ENCODE measurements around the gene RPLP2.

RPLP2 gene

DNA sequence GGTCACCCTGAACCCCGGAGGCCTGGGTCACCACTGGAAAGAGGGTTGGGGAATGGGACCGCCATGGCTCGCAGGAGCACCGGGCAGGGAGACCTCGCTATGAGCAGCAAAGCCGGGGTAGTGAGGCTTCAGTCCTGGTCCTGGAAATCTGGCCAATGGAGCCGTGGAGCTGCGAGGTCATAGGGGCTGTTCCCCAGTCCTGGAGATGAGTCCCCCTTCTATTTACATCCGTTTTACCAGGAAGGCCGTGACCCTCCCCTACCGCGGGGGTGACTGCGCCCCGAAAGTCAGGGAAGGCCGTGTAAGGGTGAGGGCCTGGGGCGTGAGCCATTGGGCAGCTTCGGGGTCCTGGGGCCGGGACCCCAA is 5.2 kb upstream of the RPLP2 start:
- DNase-seq, result no peak

DNA sequence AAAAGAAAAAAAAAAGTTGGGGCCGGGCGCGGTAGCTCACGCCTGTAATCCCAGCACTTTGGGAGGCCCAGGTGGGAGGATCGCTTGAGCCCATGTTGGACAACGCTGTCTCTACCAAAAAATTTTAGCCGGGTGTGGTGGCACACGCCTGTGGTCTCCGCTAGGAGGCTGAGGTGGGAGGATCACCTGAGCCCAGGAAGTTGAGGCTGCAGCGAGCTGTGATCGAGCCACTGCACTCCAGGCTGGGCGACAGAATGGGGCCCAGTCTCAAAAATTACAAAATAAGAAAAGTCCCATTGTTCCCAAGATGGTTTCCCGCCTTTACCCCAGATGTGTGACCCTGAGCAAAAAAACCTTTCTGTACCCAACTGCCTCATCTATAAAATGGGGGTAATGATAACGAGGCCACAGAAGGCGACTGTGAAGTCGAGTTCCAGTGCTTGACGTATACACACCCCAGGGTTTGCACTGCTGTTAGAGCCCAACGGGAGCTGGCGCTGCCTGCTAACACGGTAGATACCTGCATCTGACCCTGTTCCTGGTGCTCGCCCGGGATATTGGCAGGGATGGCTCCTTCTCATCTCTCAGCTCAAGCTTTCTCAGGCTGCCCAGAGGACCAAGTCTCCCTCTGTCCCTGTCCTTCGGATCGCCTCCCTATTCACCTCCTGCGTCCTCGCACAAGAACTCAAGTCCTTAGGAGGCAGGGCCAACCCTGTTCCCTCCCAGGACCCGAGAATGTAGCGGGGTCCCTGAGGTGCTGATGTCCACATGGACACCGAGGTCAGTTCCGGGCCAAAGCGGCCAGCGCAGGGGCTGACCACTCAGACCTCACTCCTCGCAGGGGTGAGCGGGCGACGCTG is 1.1 kb upstream of the RPLP2 start:
- DNase-seq, result no peak

DNA sequence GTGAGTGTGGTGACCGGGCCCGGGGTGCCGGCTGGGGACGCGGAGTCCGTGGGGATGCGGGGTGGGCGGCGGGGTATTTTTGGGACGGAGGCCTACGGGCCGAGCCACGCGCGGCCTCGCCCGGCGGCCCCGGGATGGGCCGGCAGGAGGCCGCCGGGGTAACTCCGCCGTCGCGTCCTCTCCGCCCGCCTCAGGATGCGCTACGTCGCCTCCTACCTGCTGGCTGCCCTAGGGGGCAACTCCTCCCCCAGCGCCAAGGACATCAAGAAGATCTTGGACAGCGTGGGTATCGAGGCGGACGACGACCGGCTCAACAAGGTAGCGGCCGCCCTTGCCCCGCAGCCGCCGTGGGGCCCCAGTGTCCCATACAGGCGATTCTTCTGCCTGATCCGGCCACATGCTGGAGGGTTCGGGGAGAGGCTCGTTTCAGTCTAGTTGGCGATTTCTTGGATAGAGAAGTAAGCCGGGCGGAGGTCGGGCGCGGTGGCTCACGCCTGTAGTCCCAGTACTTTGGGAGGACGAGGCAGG is 337 bp downstream of the RPLP2 start:
- DNase-seq, result no peak

DNA sequence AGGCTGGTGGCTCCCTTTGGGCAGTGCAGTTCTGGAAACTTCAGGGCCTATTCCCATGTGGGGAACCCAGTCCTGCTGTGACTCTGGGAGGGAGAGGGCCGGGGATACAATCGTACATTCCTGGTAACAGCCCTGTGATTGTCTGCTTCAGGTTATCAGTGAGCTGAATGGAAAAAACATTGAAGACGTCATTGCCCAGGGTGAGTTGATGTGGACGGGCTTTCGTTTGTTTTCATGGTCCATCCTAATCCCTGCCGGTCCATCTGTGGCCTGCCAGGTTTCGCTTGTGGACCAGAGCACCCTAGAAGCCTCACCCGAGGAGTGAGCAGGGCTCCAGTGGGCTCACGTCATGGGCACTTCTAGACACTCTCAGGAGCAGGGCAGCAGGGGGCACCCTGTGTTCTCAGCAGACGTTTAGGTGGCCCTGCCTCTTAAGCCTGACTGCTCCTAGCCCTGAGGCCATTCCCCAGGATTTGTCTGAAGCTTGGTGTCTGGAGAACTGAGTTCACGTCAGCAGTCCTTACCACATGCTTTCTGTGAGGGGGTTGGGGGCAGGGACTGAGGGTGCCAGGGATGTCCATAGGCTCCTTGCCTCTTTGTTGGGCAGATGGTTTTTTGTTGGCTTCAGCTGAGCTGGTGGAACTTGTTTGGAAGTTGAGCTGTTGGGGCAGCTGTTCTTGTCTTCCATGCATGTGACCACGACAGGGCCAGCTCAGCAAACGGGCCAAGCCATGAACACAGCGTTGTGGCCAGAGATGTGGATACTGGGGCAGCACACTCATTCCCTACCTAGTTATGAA is 1.9 kb downstream of the RPLP2 start:
- no peak for DNase-seq

DNA sequence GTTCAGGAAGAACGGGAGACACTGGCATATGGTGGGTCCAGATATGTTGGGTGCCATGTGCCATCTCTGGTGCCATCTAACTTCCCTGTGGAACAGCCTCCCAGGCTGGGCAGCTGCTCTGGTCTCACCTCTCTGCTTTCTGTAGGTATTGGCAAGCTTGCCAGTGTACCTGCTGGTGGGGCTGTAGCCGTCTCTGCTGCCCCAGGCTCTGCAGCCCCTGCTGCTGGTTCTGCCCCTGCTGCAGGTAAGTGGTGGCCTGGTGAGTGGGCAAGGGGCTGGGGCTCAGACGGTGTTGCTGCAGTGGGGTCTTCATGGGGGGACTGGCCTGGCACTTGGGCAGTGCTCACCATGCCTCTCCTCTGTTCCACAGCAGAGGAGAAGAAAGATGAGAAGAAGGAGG is 2.6 kb downstream of the RPLP2 start:
- no peak for DNase-seq

DNA sequence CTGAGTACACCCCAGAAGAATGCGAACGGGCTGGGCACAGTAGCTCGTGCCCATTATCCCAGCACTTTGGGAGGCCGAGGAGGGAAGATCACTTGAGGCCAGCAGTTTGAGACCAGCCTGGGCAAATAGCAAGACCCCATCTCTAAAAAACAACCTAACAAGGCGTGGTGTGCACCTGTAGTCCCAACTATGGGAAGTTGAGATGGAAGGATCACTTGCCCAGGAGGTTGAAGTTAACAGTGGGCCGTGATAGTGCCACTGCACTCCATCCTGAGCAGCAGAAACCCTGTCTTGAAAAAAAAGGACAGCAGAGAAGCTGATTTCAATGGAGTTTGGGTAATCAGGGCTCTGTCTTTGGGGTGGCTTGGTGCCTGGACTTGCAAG is 3.3 kb downstream of the RPLP2 start:
- no peak for DNase-seq

DNA sequence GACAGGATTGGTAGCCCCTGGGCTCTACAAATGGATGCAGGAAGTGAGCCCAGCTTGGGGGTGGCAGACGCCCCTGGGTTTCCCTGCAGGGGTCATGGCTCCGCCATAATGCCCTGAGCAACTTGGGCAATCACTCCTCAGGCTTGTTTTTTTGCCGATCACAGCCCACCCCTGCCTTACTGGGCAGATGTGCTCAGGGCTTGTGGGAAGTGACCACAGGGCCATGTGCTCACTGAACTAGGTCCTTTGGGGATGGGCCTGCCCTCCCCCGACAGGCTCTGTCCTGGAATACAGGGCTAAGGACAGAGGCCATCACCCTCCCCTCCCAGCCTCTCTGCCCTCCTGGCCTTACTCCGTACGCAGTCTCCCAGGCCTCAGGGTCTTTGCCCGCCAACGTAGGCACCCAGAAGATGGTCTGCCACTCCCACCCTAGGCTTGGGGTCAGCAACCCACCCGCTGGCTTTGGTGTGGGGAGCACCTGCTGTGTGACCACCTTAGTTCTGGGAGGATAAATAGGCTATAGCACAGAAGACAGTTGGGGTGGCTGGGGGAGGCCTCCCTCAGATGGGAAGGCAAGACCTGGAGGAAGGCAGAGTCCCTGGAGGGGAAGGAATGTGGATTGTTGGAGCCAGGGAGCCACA is 3.8 kb downstream of the RPLP2 start:
- no peak for DNase-seq

DNA sequence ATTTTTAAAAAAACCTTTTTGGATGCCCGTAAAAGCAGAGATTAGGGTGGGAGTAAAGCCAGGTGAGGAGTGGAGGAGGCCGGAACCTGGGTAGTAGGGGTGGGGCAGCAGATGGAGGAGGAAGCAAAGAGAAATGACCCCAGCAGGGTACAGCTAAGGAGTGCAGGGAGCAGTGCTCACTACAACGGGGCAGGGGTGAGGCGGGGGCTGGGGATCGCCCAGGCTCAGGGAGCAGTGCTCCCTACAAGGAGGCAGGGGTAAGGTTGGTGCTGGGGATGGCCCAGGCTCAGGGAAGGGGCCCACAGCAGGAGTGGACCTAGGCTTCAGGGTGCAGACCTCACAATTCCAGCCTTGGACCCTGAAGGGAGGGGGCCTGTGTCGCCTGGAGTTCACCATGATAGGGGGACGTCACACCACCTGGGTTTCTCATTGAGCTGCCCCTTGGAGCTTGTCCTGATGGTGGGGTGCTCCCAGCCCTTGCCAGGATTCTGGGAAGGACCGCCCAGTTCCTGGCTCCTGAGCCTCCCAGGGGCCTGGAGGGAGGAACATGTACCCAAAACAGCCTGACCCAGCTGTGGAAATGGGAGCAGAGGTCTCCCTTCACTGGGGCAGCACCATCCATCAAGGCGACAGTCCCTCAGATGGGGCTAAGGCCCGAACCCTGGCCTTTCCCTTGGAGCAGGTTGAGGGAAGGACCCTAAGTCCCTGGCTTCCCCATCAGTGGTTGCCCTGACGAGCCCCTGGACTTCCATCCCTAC is 6.1 kb downstream of the RPLP2 start:
- DNase-seq, result no peak

DNA sequence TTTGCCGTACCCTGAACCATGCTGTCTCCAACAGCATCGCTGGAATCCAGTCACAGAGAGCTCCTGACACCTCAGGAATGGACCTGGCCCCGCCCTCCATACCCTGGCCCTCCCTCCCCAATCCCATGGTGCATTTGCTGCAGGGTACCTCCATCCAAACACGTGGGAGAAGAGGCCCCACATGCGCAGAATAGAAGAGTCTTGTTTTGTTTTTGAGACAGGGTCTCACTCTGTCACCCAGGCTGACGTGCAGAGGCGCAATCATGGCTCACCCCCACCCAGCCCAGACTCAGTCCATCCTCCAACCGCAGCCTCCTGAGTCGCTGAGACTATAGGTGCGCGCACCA is 6.6 kb downstream of the RPLP2 start:
- DNase-seq, result no peak

DNA sequence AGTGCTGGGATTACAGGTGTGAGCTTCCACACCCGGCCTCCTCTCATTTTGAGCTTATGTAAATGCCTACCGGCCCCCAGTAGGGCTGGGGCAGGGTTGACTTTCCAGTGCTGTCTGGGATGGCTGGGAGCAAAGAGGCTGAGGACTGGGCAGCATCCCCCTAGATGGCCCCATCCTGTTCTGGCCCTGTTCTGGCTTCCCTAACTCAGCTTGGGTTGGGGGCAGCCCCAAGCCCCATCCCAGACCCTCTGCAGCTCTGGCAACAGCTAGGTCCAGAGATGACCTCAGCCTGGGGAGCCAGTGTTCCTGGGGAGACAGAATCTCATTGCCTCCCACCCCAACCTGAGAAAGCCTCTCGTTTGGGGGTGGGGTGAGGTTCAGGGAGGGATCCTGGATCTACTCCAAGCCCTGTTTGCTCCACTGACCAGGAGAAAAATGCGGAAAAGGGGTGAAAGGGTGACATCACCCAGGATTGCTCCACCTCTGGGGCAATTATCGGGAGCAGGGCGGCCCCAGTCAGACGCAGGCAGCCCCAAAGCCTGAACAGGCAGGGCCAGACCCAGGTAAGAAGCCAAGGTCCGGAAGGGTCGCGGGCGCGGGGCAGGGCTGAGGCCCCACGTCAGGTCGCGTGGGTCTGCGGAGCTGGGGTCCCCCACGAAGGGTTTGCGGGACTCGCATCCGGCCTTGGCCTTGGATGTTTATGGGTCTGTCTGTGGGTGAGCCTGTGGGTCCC is 8.8 kb downstream of the RPLP2 start, which contains the start of gene PNPLA2:
Gene PNPLA2, plus strand, starts transcription at position 519 of the 733 bp plus-strand sequence. CDS start 805 bp downstream, outside the sequence.
- DNase-seq, result peak; percentile 52

DNA sequence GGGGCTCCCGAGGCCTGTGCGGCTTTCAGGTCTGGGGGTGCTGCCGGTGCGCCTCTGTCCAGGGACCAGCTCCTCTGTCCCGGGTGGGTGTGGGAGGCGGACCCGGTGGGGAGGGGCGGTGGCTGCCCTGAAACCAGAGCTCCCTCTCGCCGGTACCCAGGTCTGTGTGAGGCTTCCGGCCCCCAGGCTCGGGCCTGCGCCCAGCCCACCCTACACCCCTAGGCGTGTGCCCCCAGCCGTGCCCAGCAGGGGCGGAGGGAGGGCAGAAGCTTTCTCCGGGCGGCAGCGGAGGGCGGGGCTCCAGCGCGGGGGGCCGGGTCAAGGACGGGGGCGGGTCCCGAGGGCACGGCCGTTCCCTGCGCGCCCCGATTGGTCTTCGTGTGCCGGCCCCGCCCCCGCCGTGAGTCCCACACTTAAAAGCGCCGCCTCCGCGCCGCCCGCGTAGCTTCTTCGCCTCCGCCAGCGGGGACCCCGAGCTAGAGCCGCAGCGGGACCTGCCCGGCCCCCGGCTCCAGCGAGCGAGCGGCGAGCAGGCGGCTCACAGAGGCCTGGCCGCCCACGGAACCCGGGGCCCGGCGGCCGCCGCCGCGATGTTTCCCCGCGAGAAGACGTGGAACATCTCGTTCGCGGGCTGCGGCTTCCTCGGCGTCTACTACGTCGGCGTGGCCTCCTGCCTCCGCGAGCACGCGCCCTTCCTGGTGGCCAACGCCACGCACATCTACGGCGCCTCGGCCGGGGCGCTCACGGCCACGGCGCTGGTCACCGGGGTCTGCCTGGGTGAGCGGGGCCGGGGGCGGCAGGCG is 9.6 kb downstream of the RPLP2 start:
- DNase-seq, result peak; percentile 88

DNA sequence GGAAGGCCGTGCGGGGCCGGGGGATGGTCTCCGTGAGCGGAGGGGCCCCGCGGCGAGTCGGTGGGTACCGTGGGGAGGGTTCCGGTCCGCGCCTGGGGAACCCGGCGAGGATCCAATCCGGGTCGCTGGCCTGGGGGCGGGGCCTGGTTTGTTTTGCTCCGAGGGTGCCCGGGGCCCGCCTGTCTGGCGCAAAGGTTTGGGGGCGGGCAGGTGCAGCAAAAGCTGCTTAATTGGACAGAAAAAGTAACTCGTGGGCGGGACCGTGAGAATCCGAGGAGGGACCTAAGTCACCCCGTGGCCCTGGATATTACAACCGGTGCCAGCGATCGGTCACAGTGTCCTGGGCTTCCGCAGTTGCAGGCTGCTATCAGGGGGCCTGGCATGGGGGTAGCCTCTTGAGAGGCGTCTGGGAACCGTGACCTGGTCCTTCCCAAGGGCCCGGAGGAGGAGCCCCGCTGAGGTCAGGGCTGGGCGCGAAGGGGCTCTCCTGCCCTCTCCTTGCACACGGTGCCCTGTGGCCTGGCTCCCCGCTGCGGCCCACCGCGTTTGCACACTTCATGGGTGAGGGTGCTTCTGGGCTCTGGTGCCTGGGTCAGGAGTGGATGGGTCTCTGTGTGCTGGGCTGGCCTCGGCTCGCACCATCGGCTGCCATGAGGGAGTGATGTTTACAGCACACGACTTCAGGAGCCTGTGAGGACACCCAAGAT is 10.3 kb downstream of the RPLP2 start:
- DNase-seq, result peak; percentile 39

DNA sequence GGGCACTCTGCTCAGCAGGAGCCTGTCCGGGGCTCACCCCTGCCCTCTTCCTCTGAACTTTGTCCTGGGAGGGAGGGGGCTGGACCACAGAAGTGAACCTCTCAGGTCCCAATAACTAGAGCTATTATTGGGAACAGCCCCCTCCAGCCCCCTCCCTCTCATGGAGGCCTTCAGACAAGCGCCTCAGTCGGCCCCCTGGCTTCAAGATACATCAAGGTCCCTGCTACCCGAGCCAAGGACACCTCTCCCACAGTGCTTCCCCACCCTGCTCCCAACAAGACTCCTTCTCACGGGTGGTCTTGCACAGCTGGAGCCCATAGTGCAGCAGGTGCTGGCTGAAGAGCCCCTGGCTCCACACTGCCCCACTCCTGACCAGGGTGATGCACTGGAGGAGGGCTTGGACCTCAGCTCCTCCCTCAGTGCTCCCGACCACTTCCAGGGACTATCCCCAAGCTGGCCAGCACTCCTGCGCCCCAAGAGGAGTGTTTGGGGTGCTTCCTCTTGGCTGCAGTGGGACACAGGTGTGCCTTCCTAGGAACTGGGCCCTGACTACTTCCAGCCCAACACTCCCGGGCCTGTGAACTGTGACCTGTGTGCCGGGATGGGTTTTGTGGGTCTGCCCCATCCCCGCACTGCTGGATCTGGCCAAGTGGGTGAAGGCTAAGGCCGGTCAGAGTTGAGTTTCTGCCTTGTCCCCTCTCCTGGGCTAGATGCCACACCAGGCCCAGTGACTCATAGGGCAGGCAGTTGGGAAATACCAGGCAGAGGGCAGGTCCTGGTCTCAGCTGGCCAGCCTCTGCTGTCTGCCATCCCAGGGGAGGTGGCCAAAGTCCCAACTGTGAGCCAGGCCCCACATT is 11.1 kb downstream of the RPLP2 start:
- no peak for DNase-seq

DNA sequence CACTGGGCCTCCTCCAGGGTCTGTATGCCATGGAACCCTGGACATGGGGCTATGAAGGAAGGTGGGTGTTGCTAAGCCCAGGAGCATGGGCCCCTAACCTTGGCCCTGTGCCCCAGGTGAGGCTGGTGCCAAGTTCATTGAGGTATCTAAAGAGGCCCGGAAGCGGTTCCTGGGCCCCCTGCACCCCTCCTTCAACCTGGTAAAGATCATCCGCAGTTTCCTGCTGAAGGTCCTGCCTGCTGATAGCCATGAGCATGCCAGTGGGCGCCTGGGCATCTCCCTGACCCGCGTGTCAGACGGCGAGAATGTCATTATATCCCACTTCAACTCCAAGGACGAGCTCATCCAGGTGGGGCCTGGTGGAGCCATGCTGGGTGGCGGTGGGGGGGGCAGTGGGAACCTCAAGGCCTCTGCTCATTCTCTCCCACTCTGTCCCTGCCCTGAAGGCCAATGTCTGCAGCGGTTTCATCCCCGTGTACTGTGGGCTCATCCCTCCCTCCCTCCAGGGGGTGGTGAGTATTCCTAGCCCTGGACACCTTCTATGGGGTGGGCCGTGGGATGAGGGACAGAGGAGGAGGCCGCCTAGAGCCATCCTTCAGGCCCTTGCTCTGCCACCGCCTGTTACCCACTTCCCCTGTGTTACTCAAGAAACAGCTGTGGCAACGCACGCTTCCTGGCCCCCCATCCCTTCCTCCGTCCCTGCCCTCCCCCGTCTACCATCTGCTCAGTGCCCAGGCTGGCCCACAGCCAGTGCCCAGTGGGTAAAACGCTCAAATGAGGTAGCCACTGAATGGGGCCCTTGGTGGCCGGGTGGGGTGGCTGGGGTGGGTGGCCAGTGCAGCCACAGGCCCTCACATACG is 12.0 kb downstream of the RPLP2 start:
- no peak for DNase-seq

DNA sequence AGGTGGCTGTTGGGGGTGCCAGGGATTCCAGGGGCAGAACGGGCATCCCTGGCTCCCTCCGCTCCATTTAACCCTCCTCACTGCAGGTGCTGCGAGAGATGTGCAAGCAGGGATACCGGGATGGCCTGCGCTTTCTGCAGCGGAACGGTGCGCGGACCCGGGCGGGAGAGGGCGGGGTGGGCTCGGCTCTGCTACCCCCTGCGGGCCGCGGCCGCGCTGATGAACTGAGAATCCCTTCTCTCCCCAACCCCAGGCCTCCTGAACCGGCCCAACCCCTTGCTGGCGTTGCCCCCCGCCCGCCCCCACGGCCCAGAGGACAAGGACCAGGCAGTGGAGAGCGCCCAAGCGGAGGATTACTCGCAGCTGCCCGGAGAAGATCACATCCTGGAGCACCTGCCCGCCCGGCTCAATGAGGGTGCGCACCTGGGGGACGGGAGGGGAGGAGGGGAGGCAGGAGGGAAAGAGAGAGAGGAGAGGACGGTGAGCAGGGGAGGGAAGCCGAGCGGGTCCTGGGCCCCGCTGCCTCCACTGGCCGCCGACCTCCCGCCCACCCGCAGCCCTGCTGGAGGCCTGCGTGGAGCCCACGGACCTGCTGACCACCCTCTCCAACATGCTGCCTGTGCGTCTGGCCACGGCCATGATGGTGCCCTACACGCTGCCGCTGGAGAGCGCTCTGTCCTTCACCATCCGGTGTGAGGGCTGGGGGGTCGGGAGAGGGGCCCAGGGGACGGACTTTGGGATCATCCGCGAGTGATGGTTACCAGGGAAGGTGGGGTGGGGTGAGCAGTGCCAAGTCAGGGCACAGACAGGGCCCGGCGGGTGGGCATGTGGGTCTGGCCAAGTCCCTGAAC is 13.9 kb downstream of the RPLP2 start:
- no peak for DNase-seq

DNA sequence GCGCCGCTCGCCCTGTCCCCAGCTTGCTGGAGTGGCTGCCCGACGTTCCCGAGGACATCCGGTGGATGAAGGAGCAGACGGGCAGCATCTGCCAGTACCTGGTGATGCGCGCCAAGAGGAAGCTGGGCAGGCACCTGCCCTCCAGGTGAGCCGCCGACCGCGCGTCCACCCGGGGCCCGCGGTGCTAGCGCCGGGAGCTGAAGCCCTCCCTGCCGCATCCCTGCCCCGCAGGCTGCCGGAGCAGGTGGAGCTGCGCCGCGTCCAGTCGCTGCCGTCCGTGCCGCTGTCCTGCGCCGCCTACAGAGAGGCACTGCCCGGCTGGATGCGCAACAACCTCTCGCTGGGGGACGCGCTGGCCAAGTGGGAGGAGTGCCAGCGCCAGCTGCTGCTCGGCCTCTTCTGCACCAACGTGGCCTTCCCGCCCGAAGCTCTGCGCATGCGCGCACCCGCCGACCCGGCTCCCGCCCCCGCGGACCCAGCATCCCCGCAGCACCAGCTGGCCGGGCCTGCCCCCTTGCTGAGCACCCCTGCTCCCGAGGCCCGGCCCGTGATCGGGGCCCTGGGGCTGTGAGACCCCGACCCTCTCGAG is 14.6 kb downstream of the RPLP2 start:
- DNase-seq, result no peak

DNA sequence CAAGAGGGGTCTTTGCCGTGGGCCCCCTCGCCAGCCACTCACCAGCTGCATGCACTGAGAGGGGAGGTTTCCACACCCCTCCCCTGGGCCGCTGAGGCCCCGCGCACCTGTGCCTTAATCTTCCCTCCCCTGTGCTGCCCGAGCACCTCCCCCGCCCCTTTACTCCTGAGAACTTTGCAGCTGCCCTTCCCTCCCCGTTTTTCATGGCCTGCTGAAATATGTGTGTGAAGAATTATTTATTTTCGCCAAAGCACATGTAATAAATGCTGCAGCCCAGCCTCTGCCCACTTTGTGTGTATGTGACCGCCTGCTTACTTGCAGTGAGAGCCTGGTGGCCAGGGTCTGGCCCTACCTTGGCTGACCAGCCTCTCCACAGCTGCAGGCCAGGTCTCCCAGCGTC is 15.2 kb downstream of the RPLP2 start:
- no peak for DNase-seq
